Measurements from ENCODE around the gene SEMG2.
A peak's percentile ranks its signal among the peaks of the same experiment; 100 is the strongest.

Gene SEMG2

DNA sequence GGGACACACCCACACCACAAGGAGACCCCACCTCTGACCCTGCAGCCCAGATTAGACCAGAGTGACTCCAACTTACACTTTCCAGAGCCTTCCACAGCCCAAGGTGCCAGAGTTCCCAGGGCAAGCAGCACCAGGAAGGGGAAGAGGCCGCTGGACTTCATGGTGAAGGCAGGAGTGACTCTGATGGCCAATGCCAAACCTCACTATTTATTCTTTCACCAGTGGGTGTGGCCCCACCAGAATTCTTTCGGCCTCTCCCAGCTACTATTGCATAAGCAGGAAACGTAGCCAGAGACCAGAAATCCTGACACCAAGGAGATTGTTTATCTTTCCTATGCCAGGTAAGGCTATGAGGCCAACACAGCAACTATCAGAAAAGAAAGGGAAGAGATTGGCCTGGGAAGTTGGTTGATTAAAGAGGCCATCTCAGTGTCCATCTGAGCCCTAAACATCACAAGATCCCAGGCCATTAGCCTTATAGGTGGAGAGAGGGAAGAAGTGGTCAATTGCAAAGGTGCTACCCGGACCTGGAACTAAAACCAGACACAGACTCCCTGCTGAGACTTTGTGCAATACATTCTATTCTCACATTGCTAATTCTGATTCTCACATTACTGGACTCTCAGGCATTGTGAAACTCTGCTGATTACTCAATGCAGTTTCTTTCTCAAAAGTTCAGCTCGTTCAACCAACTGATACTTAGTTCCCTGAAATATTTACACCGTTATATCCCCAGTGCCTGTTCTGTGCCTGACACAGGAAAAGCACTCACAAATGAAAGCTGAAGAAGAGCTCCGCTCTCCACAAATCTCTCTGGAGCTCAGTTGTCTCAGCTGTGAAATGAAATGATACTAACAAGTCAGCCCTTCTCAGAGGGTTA lies 33.5 kb downstream of the SEMG2 start, which contains the start of gene SLPI:
TSS of gene SLPI (minus strand) at position 182 of the 880 bp plus-strand sequence. CDS start at position 161, 21 bp downstream.
- Histone ChIP-seq H3K9me3 (ENCODE audit: severe bottlenecking) (no peaks in the 10 kb centered on the region), H3K4me1 (ENCODE audit: insufficient read depth, poor library complexity, severe bottlenecking) (peaks cover 25% of the 10 kb centered on the region), H3K4me3 (ENCODE audit: severe bottlenecking) (no peak within 1 kb of the TSS), H3K27ac (ENCODE audit: poor library complexity, severe bottlenecking) (peak within 1 kb of the TSS; percentile 73), H3K27me3 (ENCODE audit: insufficient read depth, poor library complexity, severe bottlenecking) (no peaks in the 10 kb centered on the region), H3K36me3 (ENCODE audit: low read depth) (no peaks in the 10 kb centered on the region)
- TF ChIP-seq, protein P1, sequence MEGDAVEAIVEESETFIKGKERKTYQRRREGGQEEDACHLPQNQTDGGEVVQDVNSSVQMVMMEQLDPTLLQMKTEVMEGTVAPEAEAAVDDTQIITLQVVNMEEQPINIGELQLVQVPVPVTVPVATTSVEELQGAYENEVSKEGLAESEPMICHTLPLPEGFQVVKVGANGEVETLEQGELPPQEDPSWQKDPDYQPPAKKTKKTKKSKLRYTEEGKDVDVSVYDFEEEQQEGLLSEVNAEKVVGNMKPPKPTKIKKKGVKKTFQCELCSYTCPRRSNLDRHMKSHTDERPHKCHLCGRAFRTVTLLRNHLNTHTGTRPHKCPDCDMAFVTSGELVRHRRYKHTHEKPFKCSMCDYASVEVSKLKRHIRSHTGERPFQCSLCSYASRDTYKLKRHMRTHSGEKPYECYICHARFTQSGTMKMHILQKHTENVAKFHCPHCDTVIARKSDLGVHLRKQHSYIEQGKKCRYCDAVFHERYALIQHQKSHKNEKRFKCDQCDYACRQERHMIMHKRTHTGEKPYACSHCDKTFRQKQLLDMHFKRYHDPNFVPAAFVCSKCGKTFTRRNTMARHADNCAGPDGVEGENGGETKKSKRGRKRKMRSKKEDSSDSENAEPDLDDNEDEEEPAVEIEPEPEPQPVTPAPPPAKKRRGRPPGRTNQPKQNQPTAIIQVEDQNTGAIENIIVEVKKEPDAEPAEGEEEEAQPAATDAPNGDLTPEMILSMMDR (IDR thresholded peaks at IDR 0.05; ENCODE audit: poor library complexity, severe bottlenecking): no peak
- ATAC-seq (ENCODE audit: low read depth) (peak; percentile 81), DNase-seq (ENCODE audit: low spot score) (peak; percentile 90)

DNA sequence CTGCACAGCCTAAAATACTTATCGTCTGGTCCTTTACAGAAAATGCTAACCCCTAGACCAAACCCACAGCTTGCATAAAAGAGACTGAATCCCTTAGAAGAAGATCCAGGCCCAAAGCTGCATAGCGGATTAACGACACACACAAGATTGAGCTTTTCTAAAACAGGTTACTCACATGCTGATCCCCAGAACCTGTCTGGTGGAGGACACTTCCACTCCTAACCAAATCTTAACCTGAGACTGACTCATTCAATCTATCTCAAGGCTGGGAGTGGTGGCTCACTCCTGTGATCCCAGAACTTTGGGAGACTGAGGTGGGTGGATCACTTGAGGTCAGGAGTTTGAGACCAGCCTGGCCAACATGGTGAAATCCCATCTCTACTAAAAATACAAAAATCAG lies 36.0 kb downstream of the SEMG2 start:
- TF ChIP-seq, protein P1 (IDR thresholded peaks at IDR 0.05; ENCODE audit: poor library complexity, severe bottlenecking): no peak

DNA sequence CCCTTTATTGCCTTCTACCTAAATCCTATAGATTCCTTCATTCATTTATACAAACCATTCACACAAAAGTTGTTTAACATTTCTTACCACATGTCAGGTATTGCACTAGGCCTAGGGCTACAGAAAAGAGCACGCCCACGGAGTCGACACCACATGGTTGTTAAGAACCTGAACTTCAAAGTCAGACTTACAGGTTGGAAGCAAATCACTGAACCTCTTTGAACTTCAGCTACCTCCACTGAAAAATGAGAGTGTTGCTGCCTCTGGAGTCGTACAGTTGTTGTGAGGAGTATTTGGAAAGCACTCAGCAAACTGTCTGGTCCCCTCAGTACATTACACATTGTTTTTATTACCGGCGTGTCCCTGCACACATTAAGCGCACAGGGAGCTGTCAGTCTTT lies 36.5 kb downstream of the SEMG2 start:
- no peak for ATAC-seq (ENCODE audit: low read depth)
- no peak overlapping the region for H3K27ac ChIP-seq (ENCODE audit: poor library complexity, severe bottlenecking)
- TF ChIP-seq, protein P1 (IDR thresholded peaks at IDR 0.05; ENCODE audit: poor library complexity, severe bottlenecking): no peak
- no peaks in the 10 kb centered on the region for H3K36me3 ChIP-seq (ENCODE audit: low read depth)
- H3K4me3 ChIP-seq (ENCODE audit: severe bottlenecking): no peak overlapping the region
- no peaks in the 10 kb centered on the region for H3K27me3 ChIP-seq (ENCODE audit: insufficient read depth, poor library complexity, severe bottlenecking)
- no peak for DNase-seq (ENCODE audit: low spot score)
- H3K9me3 ChIP-seq (ENCODE audit: severe bottlenecking): no peaks in the 10 kb centered on the region
- peaks cover 25% of the 10 kb centered on the region for H3K4me1 ChIP-seq (ENCODE audit: insufficient read depth, poor library complexity, severe bottlenecking)

More for the DNA sequence above, 36.0 kb downstream of the SEMG2 start:
- Histone ChIP-seq H3K4me1 (ENCODE audit: insufficient read depth, poor library complexity, severe bottlenecking) (peaks cover 25% of the 10 kb centered on the region), H3K27me3 (ENCODE audit: insufficient read depth, poor library complexity, severe bottlenecking) (no peaks in the 10 kb centered on the region), H3K9me3 (ENCODE audit: severe bottlenecking) (no peaks in the 10 kb centered on the region), H3K4me3 (ENCODE audit: severe bottlenecking) (no peak overlapping the region), H3K36me3 (ENCODE audit: low read depth) (no peaks in the 10 kb centered on the region), H3K27ac (ENCODE audit: poor library complexity, severe bottlenecking) (no peak overlapping the region)
- ATAC-seq (ENCODE audit: low read depth) (no peak), DNase-seq (ENCODE audit: low spot score) (no peak)

DNA sequence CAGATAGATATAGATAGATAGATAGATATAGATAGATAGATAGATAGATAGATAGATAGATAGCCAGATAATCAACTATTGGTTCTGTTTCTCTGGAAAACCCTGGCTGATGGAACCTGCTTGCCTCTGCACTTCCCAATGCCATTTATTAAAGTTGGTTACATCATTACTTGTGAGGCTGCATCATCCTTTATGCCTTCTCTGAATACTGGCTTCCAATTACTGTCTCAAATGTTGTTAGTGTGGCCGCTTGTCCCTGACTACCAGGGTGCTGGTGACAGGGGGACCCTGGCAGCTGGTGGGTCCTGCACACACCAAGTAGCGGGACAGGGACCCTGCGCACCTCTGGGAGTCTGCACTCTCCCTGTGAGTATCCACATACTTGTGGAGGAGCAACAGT lies 37.1 kb downstream of the SEMG2 start:
- ATAC-seq (ENCODE audit: low read depth) (no peak), DNase-seq (ENCODE audit: low spot score) (no peak)
- H3K9me3 ChIP-seq (ENCODE audit: severe bottlenecking): no peaks in the 10 kb centered on the region
- H3K27me3 ChIP-seq (ENCODE audit: insufficient read depth, poor library complexity, severe bottlenecking): no peaks in the 10 kb centered on the region
- H3K27ac ChIP-seq (ENCODE audit: poor library complexity, severe bottlenecking): no peak overlapping the region
- TF ChIP-seq, protein P1 (IDR thresholded peaks at IDR 0.05; ENCODE audit: poor library complexity, severe bottlenecking): no peak
- no peaks in the 10 kb centered on the region for H3K36me3 ChIP-seq (ENCODE audit: low read depth)
- peaks cover 24% of the 10 kb centered on the region for H3K4me1 ChIP-seq (ENCODE audit: insufficient read depth, poor library complexity, severe bottlenecking)
- H3K4me3 ChIP-seq (ENCODE audit: severe bottlenecking): no peak overlapping the region

DNA sequence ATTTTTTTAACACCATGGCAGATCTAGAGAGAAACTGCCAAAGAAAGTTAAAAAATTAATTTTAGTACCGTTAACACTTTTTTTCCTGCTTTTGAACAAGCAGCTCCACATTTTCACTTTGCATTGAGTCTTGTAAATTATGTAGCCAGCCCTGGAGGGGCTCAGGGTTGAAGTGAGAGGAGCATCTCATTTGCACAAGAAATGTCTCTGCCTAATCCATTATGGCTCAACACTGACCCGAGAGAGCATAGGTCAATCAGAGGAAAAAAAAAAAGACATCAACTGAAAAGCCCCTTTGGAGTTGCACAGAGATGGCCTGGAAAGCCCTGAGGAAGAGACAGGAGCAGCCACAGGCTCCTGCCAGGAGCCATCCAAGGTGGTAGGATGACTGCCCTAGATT lies 37.5 kb downstream of the SEMG2 start:
- H3K9me3 ChIP-seq (ENCODE audit: severe bottlenecking): no peaks in the 10 kb centered on the region
- no peak for ATAC-seq (ENCODE audit: low read depth)
- H3K27ac ChIP-seq (ENCODE audit: poor library complexity, severe bottlenecking): no peak overlapping the region
- no peaks in the 10 kb centered on the region for H3K27me3 ChIP-seq (ENCODE audit: insufficient read depth, poor library complexity, severe bottlenecking)
- H3K4me3 ChIP-seq (ENCODE audit: severe bottlenecking): no peak overlapping the region
- no peak for DNase-seq (ENCODE audit: low spot score)
- TF ChIP-seq, protein P1 (IDR thresholded peaks at IDR 0.05; ENCODE audit: poor library complexity, severe bottlenecking): no peak
- H3K4me1 ChIP-seq (ENCODE audit: insufficient read depth, poor library complexity, severe bottlenecking): peaks cover 19% of the 10 kb centered on the region
- no peaks in the 10 kb centered on the region for H3K36me3 ChIP-seq (ENCODE audit: low read depth)
